H1 (cell line): Measurements from ENCODE around the gene SUCLG2. TPM values are rescaled to one million over a fixed set of nuclear protein-coding genes. Genes with fewer than 3 reads are reported as not detected.

Experiments
- CTCF ChIA-PET: fragments of 300-600 bp; sonication (Branson Sonifier 250); formaldehyde crosslinking; loops from one replicate; lab custom pipeline; 2021; ENCODE audit not compliant: partially characterized antibody; lab: Charles Lee
- POLR2A ChIA-PET: fragments of 300-600 bp; sonication (Branson Sonifier 250); formaldehyde crosslinking; loops from one replicate; lab custom pipeline; 2021; ENCODE audit warnings: inconsistent platforms; ENCODE audit not compliant: partially characterized antibody; lab: Charles Lee
- DNase-seq, 2 experiments: peaks; one replicate each; pipeline versions ENCODE4 v3.0.0 to v3.0.0-alpha.2; 2010 to 2022; ENCODE audit warnings: low spot score in 2 of 2, low read depth in 1 of 2, mixed read lengths in 1 of 2
- FAIRE-seq: peaks from 2 replicates; lab custom pipeline; 2011; peaks lifted over from hg19 to GRCh38; lab: Jason Lieb, UNC
- H2AFZ ChIP-seq: 2 replicates; pipeline ENCODE4 v1.8.1; 2012; ENCODE audit warnings: low read length, inconsistent platforms
- H2AK5ac ChIP-seq: 2 replicates; pipeline ENCODE4 v1.6.1; 2013; ENCODE audit warnings: low read depth, low read length
- H2BK120ac ChIP-seq: replicated peaks from 2 replicates; pipeline ENCODE3; 2013; ENCODE audit warnings: low read depth, low read length, inconsistent platforms
- H2BK12ac ChIP-seq: 2 replicates; pipeline ENCODE4 v1.6.1; 2013; ENCODE audit warnings: low read depth, low read length
- H2BK15ac ChIP-seq: 2 replicates; pipeline ENCODE4 v1.6.1; 2013; ENCODE audit warnings: low read length
- H2BK20ac ChIP-seq: 2 replicates; pipeline ENCODE4 v1.6.1; 2013; ENCODE audit warnings: low read length
- H2BK5ac ChIP-seq: 2 replicates; pipeline ENCODE4 v1.6.1; 2013; ENCODE audit warnings: low read depth, low read length
- H3K14ac ChIP-seq: 2 replicates; pipeline ENCODE4 v1.6.1; 2013; ENCODE audit warnings: inconsistent platforms; ENCODE audit not compliant: insufficient read length
- H3K18ac ChIP-seq: 2 replicates; pipeline ENCODE4 v1.6.1; 2013; ENCODE audit warnings: low read length; ENCODE audit errors: extremely low read depth
- H3K23ac ChIP-seq: 2 replicates; pipeline ENCODE4 v1.6.1; 2013; ENCODE audit warnings: inconsistent platforms; ENCODE audit not compliant: insufficient read length
- H3K23me2 ChIP-seq: 2 replicates; pipeline ENCODE4 v1.6.1; 2013; ENCODE audit warnings: low read depth, low read length
- H3K27ac ChIP-seq: 2 replicates; pipeline ENCODE4 v1.6.1; 2011; ENCODE audit warnings: low read depth, low read length, inconsistent platforms
- H3K27me3 ChIP-seq, 4 experiments: replicated peaks in 1 of 4; 1 replicate in 1 of 4; 2 replicates in 3 of 4; pipeline versions ENCODE4 v1.6.1 to v1.8.1; 2011 to 2013; ENCODE audit warnings: low read length in 3 of 4, mild to moderate bottlenecking in 3 of 4, inconsistent platforms in 2 of 4, mixed read lengths in 2 of 4, moderate library complexity in 1 of 4; ENCODE audit not compliant: control insufficient read depth in 3 of 4, insufficient read depth in 3 of 4; ENCODE audit errors: extremely low read depth in 1 of 4
- H3K36me3 ChIP-seq, 4 experiments: 2 replicates each; pipeline versions ENCODE4 v1.6.1 to v1.8.1; 2011 to 2013; ENCODE audit warnings: mild to moderate bottlenecking in 4 of 4, low read length in 3 of 4, moderate library complexity in 2 of 4, control low read depth in 1 of 4, inconsistent platforms in 1 of 4; ENCODE audit not compliant: insufficient read depth in 4 of 4, control insufficient read depth in 2 of 4
- H3K4ac ChIP-seq: replicated peaks from 2 replicates; pipeline ENCODE3; 2013; ENCODE audit warnings: low read length, low read depth, mixed read lengths, inconsistent platforms; ENCODE audit not compliant: insufficient read length
- H3K4me1 ChIP-seq, 4 experiments: replicated peaks in 1 of 4; 1 replicate in 1 of 4; 2 replicates in 3 of 4; pipeline versions ENCODE4 v1.6.1 to v1.8.1; 2011 to 2013; ENCODE audit warnings: low read length in 3 of 4, inconsistent platforms in 2 of 4, mixed read lengths in 1 of 4; ENCODE audit not compliant: insufficient read depth in 4 of 4, control insufficient read depth in 3 of 4
- H3K4me2 ChIP-seq, 2 experiments: 2 replicates each; pipeline versions ENCODE4 v1.6.1 to v1.8.1; 2011 to 2013; ENCODE audit warnings: low read depth in 2 of 2, low read length in 2 of 2, control low read depth in 1 of 2, inconsistent platforms in 1 of 2, mild to moderate bottlenecking in 1 of 2; ENCODE audit not compliant: insufficient read depth in 1 of 2
- H3K4me3 ChIP-seq, 4 experiments: fragments of 200-600, 300-600 bp in 1 of 4; sonication (generic), shearing (Covaris generic), sonication (Bioruptor Twin) in 1 of 4; 2 replicates each; pipeline versions ENCODE4 v1.5.1 to v1.8.1; 2011 to 2016; ENCODE audit warnings: low read length in 4 of 4, low read depth in 3 of 4, control low read depth in 2 of 4, inconsistent platforms in 2 of 4, mild to moderate bottlenecking in 2 of 4, mixed read lengths in 1 of 4, moderate library complexity in 1 of 4; ENCODE audit not compliant: insufficient read depth in 2 of 4; ENCODE audit errors: extremely low read depth in 1 of 4
- H3K56ac ChIP-seq: replicated peaks from 2 replicates; pipeline ENCODE3; 2013; ENCODE audit warnings: low read depth, mild to moderate bottlenecking, mixed read lengths, low read length, inconsistent platforms; ENCODE audit not compliant: insufficient read length
- H3K79me1 ChIP-seq: 2 replicates; pipeline ENCODE4 v1.6.1; 2013; ENCODE audit warnings: low read depth, low read length, control low read depth
- H3K79me2 ChIP-seq, 2 experiments: 2 replicates each; pipeline versions ENCODE4 v1.6.1 to v1.8.1; 2012 to 2013; ENCODE audit warnings: low read length in 2 of 2, mild to moderate bottlenecking in 2 of 2, inconsistent platforms in 1 of 2; ENCODE audit not compliant: insufficient read depth in 2 of 2, control insufficient read depth in 1 of 2
- H3K9ac ChIP-seq, 4 experiments: replicated peaks in 1 of 4; 1 replicate in 1 of 4; 2 replicates in 3 of 4; pipeline versions ENCODE4 v1.6.1 to v1.8.1; 2011 to 2013; ENCODE audit warnings: low read depth in 3 of 4, low read length in 3 of 4, control low read depth in 2 of 4, mild to moderate bottlenecking in 2 of 4, moderate library complexity in 2 of 4, inconsistent platforms in 1 of 4; ENCODE audit errors: extremely low read depth in 1 of 4
- H3K9me3 ChIP-seq, 2 experiments: 2 replicates each; pipeline versions ENCODE4 v1.6.1 to v1.8.1; 2012 to 2013; ENCODE audit warnings: mild to moderate bottlenecking in 2 of 2, moderate library complexity in 2 of 2, control low read depth in 1 of 2, inconsistent platforms in 1 of 2, low read depth in 1 of 2, low read length in 1 of 2, mixed read lengths in 1 of 2; ENCODE audit not compliant: insufficient read depth in 2 of 2
- H4K20me1 ChIP-seq, 2 experiments: replicated peaks in 1 of 2; 2 replicates each; pipeline versions ENCODE3 to v1.8.1; 2011 to 2013; ENCODE audit warnings: inconsistent platforms in 2 of 2, low read length in 2 of 2, mild to moderate bottlenecking in 1 of 2; ENCODE audit not compliant: insufficient read depth in 2 of 2, control insufficient read depth in 1 of 2
- H4K5ac ChIP-seq: 2 replicates; pipeline ENCODE4 v1.6.1; 2013; ENCODE audit warnings: low read length, low read depth, mixed read lengths, inconsistent platforms; ENCODE audit not compliant: insufficient read length
- H4K8ac ChIP-seq: 2 replicates; pipeline ENCODE4 v1.8.0; 2013; ENCODE audit warnings: mild to moderate bottlenecking, moderate library complexity, low read length, inconsistent platforms; ENCODE audit not compliant: insufficient read depth; ENCODE audit errors: extremely low read depth
- H4K91ac ChIP-seq: replicated peaks from 2 replicates; pipeline ENCODE3; 2013; ENCODE audit warnings: low read length, mixed read lengths, inconsistent platforms; ENCODE audit not compliant: insufficient read length
- CEBPB ChIP-seq: IDR thresholded peaks from 2 replicates; pipeline ENCODE4 v1.6.1; 2012; ENCODE audit warnings: low read depth, low read length
- EGR1 ChIP-seq: IDR thresholded peaks from 2 replicates; pipeline ENCODE4 v1.6.1; 2011; ENCODE audit warnings: low read depth, low read length, borderline replicate concordance
- RFX5 ChIP-seq: IDR thresholded peaks from 2 replicates; pipeline ENCODE4 v1.6.1; 2011; ENCODE audit warnings: low read depth, low read length, improper control_type of control experiment, borderline replicate concordance
- RNF2 ChIP-seq: fragments of 200-900, 300-1000 bp; sonication (generic); IDR thresholded peaks from 2 replicates; pipeline ENCODE4 v1.7.1; 2016; ENCODE audit warnings: borderline replicate concordance, low read depth, mild to moderate bottlenecking, antibody characterized with exemption, low read length; ENCODE audit not compliant: poor library complexity, severe bottlenecking; ENCODE audit errors: missing control alignments
- SIN3A ChIP-seq, 2 experiments: IDR thresholded peaks in 1 of 2; conservative IDR thresholded peaks in 1 of 2; 2 replicates each; pipeline ENCODE4 v1.6.1; 2011 to 2012; ENCODE audit warnings: low read length in 2 of 2, improper control_type of control experiment in 1 of 2, low read depth in 1 of 2, mild to moderate bottlenecking in 1 of 2
- SP2 ChIP-seq: IDR thresholded peaks from 2 replicates; pipeline ENCODE4 v1.6.1; 2012; ENCODE audit warnings: mild to moderate bottlenecking, low read length, inconsistent platforms
- SUZ12 ChIP-seq: fragments of 200-600 bp; sonication (generic); IDR thresholded peaks from 2 replicates; pipeline ENCODE4 v1.6.1; 2012; ENCODE audit warnings: mild to moderate bottlenecking, inconsistent platforms, low read length, moderate library complexity, mixed read lengths
- WGBS, 2 experiments: shearing (Covaris generic) in 1 of 2; methylation state at CpG; one replicate each; pipeline versions ENCODE4 v1.1.6 to v1.1.7; 2013 to 2015; ENCODE audit warnings: low lambda C conversion rate in 2 of 2, mixed read lengths in 2 of 2, inconsistent platforms in 1 of 2, low coverage in 1 of 2, missing lambda C conversion rate in 1 of 2; ENCODE audit not compliant: insufficient replicate concordance in 2 of 2, insufficient coverage in 1 of 2, insufficient read length in 1 of 2; ENCODE audit errors: extremely low coverage in 1 of 2, missing lambda C conversion rate in 1 of 2; 5-methylcytosine and 5-hydroxymethylcytosine counted together
- polyA plus RNA-seq, 7 experiments: library from polyadenylated mRNA; depleted of rRNA in 3 of 7; stranded (reverse) in 5 of 7; unstranded in 2 of 7; fragments of >200 nt in 5 of 7; fragments of 200-250 nt in 2 of 7; gene quantifications; 1 replicate in 5 of 7; 2 replicates in 1 of 7; 4 replicates in 1 of 7; pipeline versions ENCODE4 v1.2.1 to v1.2.3, GENCODE V29; 2011 to 2013; ENCODE audit warnings: missing spikeins in 2 of 7, mixed read lengths in 2 of 7
- total RNA-seq: library from RNA; stranded (reverse); fragmentation: NEBNext Ultra II Directional; extraction: Animal tissue kit (Norgen Biotek cat#: 25700); gene quantifications from 2 replicates; pipeline ENCODE4 v1.2.1, GENCODE V29; 2021

SUCLG2 gene
- total and polyA plus RNA-seq, 2 of the 8 experiments (the other 6 are each of a cell fraction or from before 2014, with no cell fraction given): 12.9 to 46.2 TPM

- 94% methylated on average over 1 of the region's 1 CpG; no CpG with 5 or more reads in 1 of the 2 experiments for WGBS, 2 experiments
- H3K4ac ChIP-seq: no peak overlapping the region
- no peak overlapping the region for H2BK20ac ChIP-seq
- no peaks in the 10 kb centered on the region for H3K4me1 ChIP-seq
- no peak overlapping the region for H2BK12ac ChIP-seq
- H2AK5ac ChIP-seq: no peak overlapping the region
- H3K56ac ChIP-seq: no peak overlapping the region
- no peaks in the 10 kb centered on the region for H3K23me2 ChIP-seq
- H3K4me3 ChIP-seq: no peak overlapping the region
- no peak overlapping the region for H3K27ac ChIP-seq
- H2BK15ac ChIP-seq: no peak overlapping the region
- no peaks in the 10 kb centered on the region for H3K9me3 ChIP-seq
- H3K79me1 ChIP-seq: no peaks in the 10 kb centered on the region
- ChIA-PET POLR2A (no interaction called here), CTCF (interaction anchor here (0.6 to 1.2 kb wide), 3 partner anchors 12 to 1367 kb away, joined by 3 to 9 read pairs (median 3); no protein-coding TSS in a partner anchor)
- H3K79me2 ChIP-seq: no peaks in the 10 kb centered on the region
- H2AFZ ChIP-seq: no peak overlapping the region
- no peak overlapping the region for H4K8ac ChIP-seq
- FAIRE-seq: no peak
- no peak overlapping the region for H3K14ac ChIP-seq
- no peak overlapping the region for H3K23ac ChIP-seq
- TF ChIP-seq SIN3A (conservative IDR thresholded peaks at IDR 0.05 in 1 of 2, IDR thresholded peaks at IDR 0.05 in 1 of 2; ENCODE audit: low read depth in 1 of 2, low read length in 2 of 2) (no peak), SUZ12 (no peak), CEBPB (no peak), EGR1 (no peak), RFX5 (no peak), RNF2 (no peak), SP2 (no peak)
- no peak overlapping the region for H2BK120ac ChIP-seq
- no peaks in the 10 kb centered on the region for H4K20me1 ChIP-seq
- no peak overlapping the region for H3K9ac ChIP-seq
- no peak for DNase-seq
- no peaks in the 10 kb centered on the region; a peak in 1 of 8 replicates for H3K36me3 ChIP-seq
- H3K27me3 ChIP-seq: no peaks in the 10 kb centered on the region
- H3K4me2 ChIP-seq: no peak overlapping the region
- no peak overlapping the region for H4K91ac ChIP-seq
- no peak overlapping the region for H2BK5ac ChIP-seq
- no peak overlapping the region for H4K5ac ChIP-seq
- no peak overlapping the region for H3K18ac ChIP-seq
Observed at GRCh38 chr3:67495751-67496150, 158.7 kb downstream of the SUCLG2 start.
